PC-9 (cell line): ENCODE measurements around the gene BUD23. TPM values are rescaled to one million over a fixed set of nuclear protein-coding genes. Genes with fewer than 3 reads are reported as not detected.

Experiments
- BruUV-seq: library from RNA; stranded (reverse); fragments of 400-500 nt; replicated peaks from 2 replicates; lab custom pipeline; 2021; lab: Mats Ljungman, UMichigan
- CTCF ChIA-PET: fragments of 300-600 bp; sonication (Branson Sonifier 250); formaldehyde crosslinking; loops from one replicate; lab custom pipeline; 2022; ENCODE audit warnings: antibody characterized with exemption; lab: Charles Lee
- POLR2A ChIA-PET: fragments of 300-600 bp; sonication (Branson Sonifier 250); formaldehyde crosslinking; loops from one replicate; lab custom pipeline; 2022; ENCODE audit warnings: antibody characterized with exemption; ENCODE audit not compliant: unreplicated experiment; lab: Charles Lee
- DNase-seq, 2 experiments: peaks; one replicate each; pipeline versions ENCODE4 v3.0.0 to v3.0.0-alpha.2; 2015 to 2022; ENCODE audit warnings: mixed read lengths in 1 of 2
- H2AFZ ChIP-seq: fragments of 200-600 bp; sonication (generic); 2 replicates; pipeline ENCODE4 v1.8.1; 2017; ENCODE audit warnings: antibody characterized with exemption
- H3F3A ChIP-seq: fragments of 200-600 bp; sonication (generic); 2 replicates; pipeline ENCODE4 v1.8.1; 2017; ENCODE audit warnings: antibody characterized with exemption, mild to moderate bottlenecking, low read depth; ENCODE audit not compliant: insufficient read depth
- H3K27ac ChIP-seq: fragments of 200-600 bp; sonication (generic); 2 replicates; pipeline ENCODE4 v1.6.1; 2016; ENCODE audit warnings: mixed run types
- H3K27me3 ChIP-seq: fragments of 200-600 bp; sonication (generic); 2 replicates; pipeline ENCODE4 v1.6.1; 2016; ENCODE audit warnings: low read depth, mixed run types; ENCODE audit not compliant: insufficient read depth
- H3K36me3 ChIP-seq: fragments of 200-600 bp; sonication (generic); 2 replicates; pipeline ENCODE4 v1.6.1; 2016; ENCODE audit warnings: low read depth, mixed run types
- H3K4me1 ChIP-seq: fragments of 200-600 bp; sonication (generic); replicated peaks from 2 replicates; pipeline ENCODE4 v1.6.1; 2016; ENCODE audit warnings: mixed run types; ENCODE audit not compliant: insufficient read depth
- H3K4me2 ChIP-seq: fragments of 200-600 bp; sonication (generic); 2 replicates; pipeline ENCODE4 v1.6.1; 2017; ENCODE audit warnings: mixed run types
- H3K4me3 ChIP-seq: fragments of 200-600 bp; sonication (generic); 2 replicates; pipeline ENCODE4 v1.6.1; 2016; ENCODE audit warnings: mixed run types
- H3K79me2 ChIP-seq: fragments of 200-600 bp; sonication (generic); 2 replicates; pipeline ENCODE4 v1.6.1; 2017; ENCODE audit warnings: low read depth, mixed run types
- H3K9me2 ChIP-seq: fragments of 200-600 bp; sonication (generic); 2 replicates; pipeline ENCODE4 v1.8.1; 2017; ENCODE audit warnings: mild to moderate bottlenecking; ENCODE audit not compliant: insufficient read depth
- H3K9me3 ChIP-seq: fragments of 200-600 bp; sonication (generic); 2 replicates; pipeline ENCODE4 v1.8.1; 2016; ENCODE audit warnings: low read depth; ENCODE audit not compliant: insufficient read depth
- H4K20me1 ChIP-seq: fragments of 200-600 bp; sonication (generic); 2 replicates; pipeline ENCODE4 v1.8.1; 2017; ENCODE audit not compliant: insufficient read depth
- CTCF ChIP-seq: fragments of 200-600 bp; sonication (generic); conservative IDR thresholded peaks from 2 replicates; pipeline ENCODE4 v1.6.1; 2017; ENCODE audit warnings: mixed run types, antibody characterized with exemption, mild to moderate bottlenecking, moderate library complexity
- EZH2 ChIP-seq: fragments of 200-600 bp; sonication (generic); IDR thresholded peaks from 2 replicates; pipeline ENCODE4 v1.8.0; 2017; ENCODE audit warnings: antibody characterized with exemption, low read depth
- intact Hi-C: fragments of 100-400 bp; cut with micrococcal nuclease; formaldehyde crosslinking; loops from one replicate; pipeline ENCODE4 v1.10.0; 2022; ENCODE audit not compliant: unreplicated experiment
- total RNA-seq: library from RNA; stranded (reverse); gene quantifications from 2 replicates; pipeline ENCODE4 v1.2.3, GENCODE V29; 2021

Gene BUD23
- total RNA-seq, 1 experiment from 2014 or later, result 122 TPM

- no TSS peak for BruUV-seq
- Histone ChIP-seq H3F3A (peaks cover 60% of the 10 kb centered on the region), H2AFZ (no peak overlapping the region), H3K27me3 (no peaks in the 10 kb centered on the region), H3K27ac (no peak overlapping the region), H3K36me3 (peaks cover 16% of the 10 kb centered on the region; the same call in 1 of the 2 replicates), H3K9me2 (no peaks in the 10 kb centered on the region), H4K20me1 (0 out of 2 replicates have a peak, but pooled peaks cover 14% of the 10 kb centered on the region), H3K4me3 (no peak overlapping the region), H3K9me3 (no peaks in the 10 kb centered on the region), H3K4me1 (peaks cover 1% of the 10 kb centered on the region), H3K4me2 (no peak overlapping the region), H3K79me2 (no peaks in the 10 kb centered on the region)
- TF ChIP-seq CTCF (no peak), EZH2 (no peak)
- POLR2A ChIA-PET, result no interaction called here
- CTCF ChIA-PET, result no interaction called here
- intact Hi-C loops, result no loop called here
- DNase-seq, result no peak
Observed at GRCh38 chr7:73700069-73700423, 16.6 kb downstream of the BUD23 start.

- no peak overlapping the region for H2AFZ ChIP-seq
- CTCF ChIA-PET, result interaction anchor here (0.7 kb wide), 1 partner anchor 178 kb away, joined by 3 read pairs; the partner anchor contains the start of gene BAZ1B
- POLR2A ChIA-PET, result no interaction called here
- peak in 1 of 2 experiments; percentile 31 for DNase-seq
- H3F3A ChIP-seq, result peaks cover 66% of the 10 kb centered on the region
- H3K9me3 ChIP-seq, result no peaks in the 10 kb centered on the region
- H3K4me1 ChIP-seq, result peaks cover 7% of the 10 kb centered on the region
- H3K27me3 ChIP-seq, result no peaks in the 10 kb centered on the region
- TF ChIP-seq EZH2, result no peak
- no peak for TF ChIP-seq CTCF
- 0 out of 2 replicates have a peak, but pooled peaks cover 14% of the 10 kb centered on the region for H4K20me1 ChIP-seq
- intact Hi-C loops, result no loop called here
- no peaks in the 10 kb centered on the region for H3K9me2 ChIP-seq
- H3K4me3 ChIP-seq, result no peak overlapping the region
- no peak overlapping the region for H3K27ac ChIP-seq
- peaks cover under 1% of the 10 kb centered on the region; the same call in 1 of the 2 replicates for H3K79me2 ChIP-seq
- no TSS peak for BruUV-seq
- peaks cover 17% of the 10 kb centered on the region; the same call in 1 of the 2 replicates for H3K36me3 ChIP-seq
- no peak overlapping the region for H3K4me2 ChIP-seq
Observed at GRCh38 chr7:73700581-73701134, 17.3 kb downstream of the BUD23 start.

- peak; percentile 32 to 48 for DNase-seq
- TF ChIP-seq EZH2 (no peak), CTCF (peak; percentile 77)
- Histone ChIP-seq H3K9me3 (no peaks in the 10 kb centered on the region), H2AFZ (no peak overlapping the region), H3K4me3 (no peak overlapping the region), H4K20me1 (0 out of 2 replicates have a peak, but pooled peaks cover 14% of the 10 kb centered on the region), H3K36me3 (peaks cover 23% of the 10 kb centered on the region; the same call in 1 of the 2 replicates), H3K79me2 (peaks cover 4% of the 10 kb centered on the region; the same call in 1 of the 2 replicates), H3F3A (peaks cover 74% of the 10 kb centered on the region), H3K27me3 (no peaks in the 10 kb centered on the region), H3K4me1 (peaks cover 15% of the 10 kb centered on the region), H3K27ac (no peak overlapping the region), H3K9me2 (no peaks in the 10 kb centered on the region), H3K4me2 (no peak overlapping the region)
- no TSS peak for BruUV-seq
- CTCF ChIA-PET, result interaction anchor here (0.7 kb wide), 1 partner anchor 179 kb away, joined by 3 read pairs; the partner anchor contains the start of gene BAZ1B
- intact Hi-C loops, result no loop called here
- POLR2A ChIA-PET, result no interaction called here
Observed at GRCh38 chr7:73701357-73701995, 18.1 kb downstream of the BUD23 start.
